A549 (cell line): ENCODE results near the gene ZNF570.

Experiments
- CTCF ChIP-seq: fragments of >200 bp; sonication (Bioruptor Twin); formaldehyde crosslinking; IDR thresholded peaks from 3 replicates; pipeline ENCODE4 v1.5.1; 2016
- E2F6 ChIP-seq: IDR thresholded peaks from 2 replicates; pipeline ENCODE4 v1.6.1; 2012; ENCODE audit warnings: low read depth, borderline replicate concordance
- EHF ChIP-seq: fragments of 250-450 bp; sonication (Bioruptor Pico); IDR thresholded peaks from 2 replicates; pipeline ENCODE4 v1.5.0; 2020; ENCODE audit warnings: mild to moderate bottlenecking
- EP300 ChIP-seq, 2 experiments: fragments of >200 bp; sonication (Bioruptor Twin); formaldehyde crosslinking; IDR thresholded peaks; 2 replicates in 1 of 2; 3 replicates in 1 of 2; pipeline ENCODE4 v1.6.1; 2016 to 2017
- JUN ChIP-seq, 2 experiments: fragments of >200 bp; sonication (Bioruptor Twin); formaldehyde crosslinking; IDR thresholded peaks; 2 replicates in 1 of 2; 3 replicates in 1 of 2; pipeline ENCODE4 v1.6.1; 2016 to 2017
- MAX ChIP-seq: IDR thresholded peaks from 2 replicates; pipeline ENCODE4 v1.6.1; 2012
- NPAS2 ChIP-seq: fragments of 250-450 bp; sonication (Bioruptor Pico); IDR thresholded peaks from 2 replicates; pipeline ENCODE4 v1.8.0; 2022; ENCODE audit warnings: mild to moderate bottlenecking, moderate library complexity, borderline replicate concordance
- POLR2A ChIP-seq: IDR thresholded peaks from 2 replicates; pipeline ENCODE4 v1.6.1; 2012; ENCODE audit warnings: mild to moderate bottlenecking, low read length
- REST ChIP-seq: fragments of 200-600 bp; sonication (generic); IDR thresholded peaks from 2 replicates; pipeline ENCODE4 v1.6.1; 2016; ENCODE audit warnings: antibody characterized with exemption, mild to moderate bottlenecking, moderate library complexity
- SMC3 ChIP-seq: fragments of >200 bp; sonication (Bioruptor Twin); formaldehyde crosslinking; IDR thresholded peaks from 3 replicates; pipeline ENCODE4 v1.6.1; 2018; ENCODE audit warnings: inconsistent platforms

- TF ChIP-seq POLR2A, result no peak
- no peak for TF ChIP-seq CTCF
- TF ChIP-seq REST, result no peak
- no peak for TF ChIP-seq NPAS2
- TF ChIP-seq EHF, result no peak
- TF ChIP-seq E2F6, result no peak
- TF ChIP-seq EP300 (IDR thresholded peaks at IDR 0.05), result no peak
- TF ChIP-seq JUN (IDR thresholded peaks at IDR 0.05), result no peak
- no peak for TF ChIP-seq MAX
- no peak for TF ChIP-seq SMC3
Measured at GRCh38 chr19:37472165-37472564, 3.0 kb downstream of the ZNF570 start.
